Measurements from ENCODE around the gene ALCAM.

ALCAM gene

GRCh38 chr3:105518806-105519418 is 152.2 kb downstream of the ALCAM start:
- in situ Hi-C loops (cut with MboI; ENCODE audit: low sequenced_read_pairs), result no loop called here

GRCh38 chr3:105521770-105522169 is 155.1 kb downstream of the ALCAM start:
- in situ Hi-C loops (cut with MboI; ENCODE audit: low sequenced_read_pairs), result no loop called here

GRCh38 chr3:105523501-105523900 is 156.8 kb downstream of the ALCAM start:
- in situ Hi-C loops (cut with MboI; ENCODE audit: low sequenced_read_pairs), result no loop called here

GRCh38 chr3:105525531-105525930 is 158.8 kb downstream of the ALCAM start:
- in situ Hi-C loops (cut with MboI; ENCODE audit: low sequenced_read_pairs), result no loop called here

- in situ Hi-C loops (cut with MboI; ENCODE audit: low sequenced_read_pairs), result no loop called here
Measured at GRCh38 chr3:105526360-105527111, 159.8 kb downstream of the ALCAM start.

- in situ Hi-C loops (cut with MboI; ENCODE audit: low sequenced_read_pairs), result no loop called here
Measured at GRCh38 chr3:105527535-105527934, 160.8 kb downstream of the ALCAM start.

GRCh38 chr3:105527949-105528348 is 161.2 kb downstream of the ALCAM start:
- in situ Hi-C loops (cut with MboI; ENCODE audit: low sequenced_read_pairs), result no loop called here

- in situ Hi-C loops (cut with MboI; ENCODE audit: low sequenced_read_pairs), result no loop called here
Measured at GRCh38 chr3:105528955-105529354, 162.2 kb downstream of the ALCAM start.

GRCh38 chr3:105529456-105529855 is 162.7 kb downstream of the ALCAM start:
- in situ Hi-C loops (cut with MboI; ENCODE audit: low sequenced_read_pairs), result no loop called here

- in situ Hi-C loops (cut with MboI; ENCODE audit: low sequenced_read_pairs), result no loop called here
Measured at GRCh38 chr3:105532251-105532650, 165.5 kb downstream of the ALCAM start.

- in situ Hi-C loops (cut with MboI; ENCODE audit: low sequenced_read_pairs), result no loop called here
Measured at GRCh38 chr3:105533960-105534359, 167.3 kb downstream of the ALCAM start.

GRCh38 chr3:105534491-105534890 is 167.8 kb downstream of the ALCAM start:
- in situ Hi-C loops (cut with MboI; ENCODE audit: low sequenced_read_pairs), result no loop called here

- in situ Hi-C loops (cut with MboI; ENCODE audit: low sequenced_read_pairs), result no loop called here
Measured at GRCh38 chr3:105537371-105538080, 170.8 kb downstream of the ALCAM start.

GRCh38 chr3:105538483-105538882 is 171.8 kb downstream of the ALCAM start:
- in situ Hi-C loops (cut with MboI; ENCODE audit: low sequenced_read_pairs), result no loop called here

- in situ Hi-C loops (cut with MboI; ENCODE audit: low sequenced_read_pairs), result no loop called here
Measured at GRCh38 chr3:105539897-105540296, 173.2 kb downstream of the ALCAM start.

- in situ Hi-C loops (cut with MboI; ENCODE audit: low sequenced_read_pairs), result no loop called here
Measured at GRCh38 chr3:105542282-105543019, 175.7 kb downstream of the ALCAM start.

GRCh38 chr3:105545051-105545450 is 178.3 kb downstream of the ALCAM start:
- in situ Hi-C loops (cut with MboI; ENCODE audit: low sequenced_read_pairs), result no loop called here

GRCh38 chr3:105553851-105554250 is 187.1 kb downstream of the ALCAM start:
- in situ Hi-C loops (cut with MboI; ENCODE audit: low sequenced_read_pairs), result no loop called here

- in situ Hi-C loops (cut with MboI; ENCODE audit: low sequenced_read_pairs), result no loop called here
Measured at GRCh38 chr3:105555206-105555605, 188.5 kb downstream of the ALCAM start.

GRCh38 chr3:105559856-105560255 is 193.1 kb downstream of the ALCAM start:
- in situ Hi-C loops (cut with MboI; ENCODE audit: low sequenced_read_pairs), result no loop called here

- in situ Hi-C loops (cut with MboI; ENCODE audit: low sequenced_read_pairs), result no loop called here
Measured at GRCh38 chr3:105561876-105562275, 195.2 kb downstream of the ALCAM start.
